GM18951 (cell line): ENCODE measurements around the gene CENPA.
A peak's percentile ranks its signal among the peaks of the same experiment; 100 is the strongest.
"Not testable (repeated sequence)": the region's sequence is repeated elsewhere in the genome, so short reads cannot be mapped to it uniquely, and the experiment has no call there.

Experiments
- POLR2A ChIP-seq: IDR thresholded peaks from 4 replicates; pipeline ENCODE4 v1.6.1; 2011; ENCODE audit warnings: mild to moderate bottlenecking; ENCODE audit not compliant: insufficient read length, insufficient read depth; ENCODE audit errors: extremely low read depth
- in situ Hi-C: fragments of 300-500 bp; cut with MboI; formaldehyde crosslinking; loops from one replicate; pipeline ENCODE4 v1.12.0; 2022; ENCODE audit warnings: low sequenced_read_pairs, mixed read lengths, inconsistent platforms; ENCODE audit not compliant: unreplicated experiment

The CENPA gene

GRCh38 chr2:26752656-26753055, 33.2 kb upstream of the CENPA start:
- in situ Hi-C loops: no loop called here
- no peak for TF ChIP-seq POLR2A

DNA sequence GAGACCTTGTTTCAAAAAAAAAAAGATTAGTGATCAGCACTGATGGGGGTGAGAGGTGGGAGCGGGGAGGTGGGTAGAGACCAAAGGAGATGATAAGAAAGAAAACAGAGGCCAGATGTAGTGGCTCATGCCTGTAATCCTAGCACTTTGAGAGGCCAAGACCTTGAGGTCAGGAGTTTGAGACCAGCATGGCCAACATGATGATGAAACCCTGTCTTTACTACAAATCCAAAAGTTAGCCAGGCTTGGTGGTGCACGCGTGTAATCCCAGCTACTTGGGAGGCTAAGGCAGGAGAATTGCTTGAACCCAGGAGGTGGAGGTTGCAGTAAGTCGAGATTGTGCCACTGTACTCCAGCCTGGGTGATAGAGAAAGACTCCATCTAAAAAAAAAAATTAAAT, 31.3 kb upstream of the CENPA start:
- in situ Hi-C loops: no loop called here
- no peak for TF ChIP-seq POLR2A

DNA sequence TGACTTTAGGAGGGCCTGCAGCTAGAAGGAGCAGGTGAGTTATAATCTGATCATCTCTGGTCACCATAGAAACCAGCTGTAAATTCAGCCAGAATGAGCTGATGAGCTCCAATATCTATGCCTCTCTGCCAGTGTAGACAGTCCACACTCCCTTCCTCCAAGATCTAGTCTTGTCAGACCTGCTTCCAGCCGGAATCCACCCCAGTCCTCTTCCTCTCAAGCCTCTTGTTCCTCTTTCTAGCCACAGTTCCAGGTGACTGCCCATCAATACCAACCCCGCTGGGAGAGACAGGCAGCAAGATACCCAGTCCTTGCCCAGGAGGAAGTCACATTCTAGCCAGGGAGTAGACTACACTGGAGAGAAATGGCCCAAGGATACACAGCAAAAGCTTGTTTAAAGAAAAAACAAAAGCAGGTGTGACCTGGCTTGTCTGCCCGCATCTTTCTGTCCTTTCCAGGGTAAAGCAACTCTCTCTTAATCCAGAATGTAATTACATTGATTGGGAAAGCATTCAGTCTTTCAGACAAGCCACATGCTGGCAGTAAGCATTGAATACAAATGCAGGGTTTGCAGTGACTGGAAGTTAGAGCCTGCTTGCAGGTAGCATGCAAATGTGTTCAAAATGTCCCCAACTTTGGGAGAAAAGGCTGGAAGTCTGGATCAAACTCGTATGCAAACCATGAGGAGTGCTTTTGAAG, 30.7 kb upstream of the CENPA start:
- in situ Hi-C loops: no loop called here

DNA sequence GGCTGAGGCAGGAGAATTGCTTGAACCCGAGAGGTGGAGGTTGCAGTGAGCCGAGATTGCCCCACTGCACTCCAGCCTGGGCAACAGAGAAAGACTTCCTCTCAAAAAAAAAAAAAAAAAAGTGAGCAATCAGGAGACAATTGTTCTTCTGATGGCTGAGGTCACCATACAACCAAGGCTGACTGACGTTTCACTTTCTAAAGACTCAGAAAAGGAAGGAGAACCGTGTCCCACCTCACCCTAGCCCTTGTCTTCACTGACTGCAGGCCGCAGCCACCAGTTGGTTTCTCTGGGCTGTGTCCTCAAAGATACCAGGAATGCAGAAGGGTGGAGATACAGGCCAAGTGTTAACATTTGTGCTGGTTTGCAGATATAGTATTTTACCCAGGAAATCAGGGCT, 29.5 kb upstream of the CENPA start:
- in situ Hi-C loops: no loop called here
- no peak for TF ChIP-seq POLR2A

More for the DNA sequence above, 30.7 kb upstream of the CENPA start:
- no peak for TF ChIP-seq POLR2A

DNA sequence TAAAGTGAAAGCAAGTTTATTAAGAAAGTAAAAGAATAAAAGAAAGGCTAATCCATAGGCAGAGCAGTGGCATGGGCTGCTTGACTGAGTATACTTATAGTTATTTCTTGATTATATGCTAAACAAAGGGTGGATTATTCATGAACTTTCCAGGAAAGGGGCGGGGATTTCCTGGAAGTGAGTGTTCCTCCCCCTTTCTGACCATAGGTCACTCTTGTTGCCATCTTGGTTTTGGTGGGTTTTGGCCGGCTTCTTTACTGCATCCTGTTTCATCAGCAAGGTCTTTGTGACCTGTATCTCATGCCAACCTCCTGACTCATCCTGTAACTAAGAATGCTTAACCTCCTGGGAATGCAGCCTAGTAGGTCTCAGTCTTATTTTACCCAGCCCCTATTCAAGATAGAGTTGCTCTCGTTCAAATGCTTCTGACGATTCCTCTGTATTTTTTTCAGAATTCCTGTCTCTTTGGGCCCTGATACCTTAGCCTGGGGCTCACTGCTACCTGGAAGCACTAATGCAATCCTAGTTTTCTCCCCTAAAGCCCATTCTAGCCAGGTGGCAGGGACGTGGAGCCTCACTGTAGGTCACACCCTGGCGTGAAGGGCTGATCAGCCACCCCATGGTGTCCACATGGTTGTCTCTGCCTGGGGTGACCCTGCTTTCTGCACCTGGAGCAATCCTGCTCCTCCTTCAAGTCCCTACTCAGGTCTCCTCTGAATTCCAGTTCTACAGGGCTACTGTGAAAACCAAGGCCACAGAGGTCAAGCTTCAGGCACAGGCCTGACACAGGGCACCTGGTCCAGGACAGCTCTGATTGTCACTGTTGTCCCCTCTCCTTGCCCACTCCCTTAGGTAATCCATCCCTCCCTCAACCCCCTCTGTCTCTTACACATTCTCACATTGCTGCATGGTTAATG, 27.7 kb upstream of the CENPA start:
- in situ Hi-C loops: no loop called here
- peak; percentile 19 for TF ChIP-seq POLR2A

DNA sequence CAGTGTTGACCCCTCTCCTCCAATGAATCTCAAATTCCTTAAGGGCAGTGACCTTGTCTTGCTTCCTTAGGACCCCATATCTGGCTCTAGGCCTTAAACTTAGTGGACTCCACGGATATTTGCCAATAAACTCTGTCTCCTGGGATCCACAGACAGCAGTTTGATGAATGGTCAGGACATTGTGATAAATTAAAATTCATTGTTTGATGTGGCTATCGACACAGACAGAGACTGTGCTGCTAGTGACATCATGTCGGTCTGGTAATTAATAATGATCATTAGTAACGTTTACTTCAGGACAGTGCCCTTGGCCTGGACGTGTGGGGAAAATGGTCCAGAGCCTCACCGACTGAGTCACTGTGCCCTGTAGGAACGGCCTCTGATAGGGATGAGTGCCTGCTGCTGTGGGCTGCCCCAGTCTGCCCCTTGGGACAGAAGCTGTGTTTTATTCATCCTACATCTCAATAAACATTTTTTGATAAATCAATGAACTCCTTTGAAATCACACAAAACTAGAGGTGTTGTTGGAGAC, 27.0 kb upstream of the CENPA start:
- TF ChIP-seq POLR2A: no peak

GRCh38 chr2:26759845-26760244, 26.0 kb upstream of the CENPA start:
- in situ Hi-C loops: no loop called here
- TF ChIP-seq POLR2A: no peak

More for the DNA sequence above, 27.0 kb upstream of the CENPA start:
- in situ Hi-C loops: no loop called here

DNA sequence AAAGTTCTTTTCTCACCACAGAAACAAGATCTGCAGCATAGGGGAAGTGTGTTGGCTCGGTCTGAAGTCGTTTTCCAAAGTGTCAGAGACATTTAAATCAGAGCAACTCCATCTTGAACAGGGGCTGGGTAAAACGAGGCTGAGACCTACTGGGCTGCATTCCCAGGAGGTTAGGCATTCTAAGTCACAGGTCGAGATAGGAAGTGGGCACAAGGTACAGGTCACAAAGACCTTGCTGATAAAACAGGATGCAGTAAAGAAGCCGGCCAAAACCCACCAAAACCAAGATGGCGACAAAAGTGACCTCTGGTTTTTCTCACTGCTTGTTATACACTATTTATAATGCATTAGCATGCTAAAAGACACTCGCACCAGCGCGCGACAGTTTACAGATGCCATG, 24.9 kb upstream of the CENPA start:
- in situ Hi-C loops: not testable (repeated sequence)

DNA sequence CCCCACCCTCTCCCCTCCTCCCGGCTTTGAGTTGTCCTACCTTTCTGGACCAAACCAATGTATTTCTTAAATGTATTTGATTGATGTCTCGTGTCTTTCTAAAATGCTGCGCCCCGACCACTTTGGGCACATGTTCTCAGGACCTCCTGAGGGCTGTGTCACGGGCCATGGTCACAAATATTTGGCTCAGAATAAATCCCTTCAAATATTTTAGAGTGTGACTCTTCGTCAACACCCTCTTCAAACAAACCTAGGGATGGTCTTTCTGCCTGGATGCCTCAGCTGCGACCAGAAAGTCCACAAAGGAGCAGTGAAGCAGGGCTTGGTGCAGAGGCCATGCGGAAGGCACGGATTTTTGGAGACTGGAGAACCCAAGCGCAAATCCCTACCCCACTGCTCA, 22.8 kb upstream of the CENPA start:
- in situ Hi-C loops: no loop called here
- no peak for TF ChIP-seq POLR2A

DNA sequence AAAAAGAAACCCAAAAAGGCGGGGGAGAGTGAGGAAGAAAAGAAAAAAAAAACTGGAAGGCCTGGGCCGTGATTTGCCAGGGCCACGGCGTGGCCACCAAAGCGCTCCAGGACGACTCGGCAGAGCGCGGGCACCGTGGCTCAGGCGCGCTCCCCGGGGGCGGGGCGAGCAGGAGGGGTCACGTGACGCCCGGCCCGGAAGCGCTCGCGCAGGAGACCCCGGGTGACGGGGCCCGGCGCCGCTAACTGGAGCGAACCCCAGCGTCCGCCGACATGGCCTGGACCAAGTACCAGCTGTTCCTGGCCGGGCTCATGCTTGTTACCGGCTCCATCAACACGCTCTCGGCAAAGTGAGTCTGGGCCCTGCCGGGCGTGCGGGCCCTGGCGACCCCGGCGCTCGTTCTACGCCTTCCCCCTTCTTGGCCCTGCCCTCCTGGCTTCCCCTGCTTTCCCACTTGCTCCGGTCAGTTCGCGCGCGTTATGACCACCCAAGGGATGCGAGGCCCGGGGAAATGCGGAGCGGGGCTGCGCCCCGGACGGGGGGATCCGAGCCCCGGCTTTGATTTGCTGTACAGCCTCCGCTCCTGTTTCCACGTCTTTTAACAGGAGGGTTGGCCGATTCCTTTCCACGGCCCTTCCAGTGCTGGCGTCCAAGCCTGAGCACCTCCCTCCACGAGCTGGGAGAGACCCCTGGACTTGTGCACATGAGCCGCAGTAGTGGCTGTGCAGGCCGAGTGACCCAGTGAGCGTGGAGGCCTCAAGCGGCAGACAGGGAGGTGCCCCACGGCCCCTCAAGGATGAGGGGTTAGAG, 21.6 kb upstream of the CENPA start, which contains the start of gene SLC35F6:
SLC35F6 (plus strand) TSS at position 207 of the 810 bp plus-strand sequence; CDS start at position 273, 66 bp downstream.
- in situ Hi-C loops: no loop called here
- peak; percentile 92 for TF ChIP-seq POLR2A

GRCh38 chr2:26764906-26765305, 20.9 kb upstream of the CENPA start:
- no peak for TF ChIP-seq POLR2A
- in situ Hi-C loops: no loop called here

GRCh38 chr2:26765475-26766200, 20.2 kb upstream of the CENPA start:
- TF ChIP-seq POLR2A: no peak

More at GRCh38 chr2:26765475-26766200, 20.2 kb upstream of the CENPA start:
- in situ Hi-C loops: no loop called here
